HG03135 (cell line): ENCODE results near the gene SAMHD1.
"Not testable (repeated sequence)": the region's sequence is repeated elsewhere in the genome, so short reads cannot be mapped to it uniquely, and the experiment has no call there.

Experiments
- ATAC-seq: cut with Tn5 transposase; IDR thresholded peaks from one replicate; pipeline ENCODE4 v1.9.1; 2021; ENCODE audit warnings: mild to moderate bottlenecking, moderate library complexity; ENCODE audit not compliant: unreplicated experiment

The SAMHD1 gene

GRCh38 chr20:36856691-36857635, 94.5 kb downstream of the SAMHD1 start:
- ATAC-seq, result no peak

GRCh38 chr20:36856195-36856594, 95.3 kb downstream of the SAMHD1 start:
- ATAC-seq, result no peak

- no peak for ATAC-seq
Observed at GRCh38 chr20:36855241-36855657, 96.3 kb downstream of the SAMHD1 start.

- ATAC-seq, result no peak
Observed at GRCh38 chr20:36854348-36855240, 96.9 kb downstream of the SAMHD1 start.

- ATAC-seq, result no peak
Observed at GRCh38 chr20:36852187-36852586, 99.3 kb downstream of the SAMHD1 start.

- ATAC-seq, result no peak
Observed at GRCh38 chr20:36851490-36851889, 100.0 kb downstream of the SAMHD1 start.

- no peak for ATAC-seq
Observed at GRCh38 chr20:36850759-36851158, 100.7 kb downstream of the SAMHD1 start.

GRCh38 chr20:36849333-36850065, 102.0 kb downstream of the SAMHD1 start:
- no peak for ATAC-seq

GRCh38 chr20:36848677-36849076, 102.8 kb downstream of the SAMHD1 start:
- ATAC-seq, result no peak

- no peak for ATAC-seq
Observed at GRCh38 chr20:36848078-36848660, 103.3 kb downstream of the SAMHD1 start.

GRCh38 chr20:36847710-36848040, 103.8 kb downstream of the SAMHD1 start:
- ATAC-seq, result no peak

- no peak for ATAC-seq
Observed at GRCh38 chr20:36847009-36847709, 104.3 kb downstream of the SAMHD1 start.

GRCh38 chr20:36845288-36845971, 106.1 kb downstream of the SAMHD1 start:
- no peak for ATAC-seq

GRCh38 chr20:36841030-36841429, 110.5 kb downstream of the SAMHD1 start:
- ATAC-seq, result not testable (repeated sequence)
